ENCODE results near the gene ACAN.

The ACAN gene

DNA sequence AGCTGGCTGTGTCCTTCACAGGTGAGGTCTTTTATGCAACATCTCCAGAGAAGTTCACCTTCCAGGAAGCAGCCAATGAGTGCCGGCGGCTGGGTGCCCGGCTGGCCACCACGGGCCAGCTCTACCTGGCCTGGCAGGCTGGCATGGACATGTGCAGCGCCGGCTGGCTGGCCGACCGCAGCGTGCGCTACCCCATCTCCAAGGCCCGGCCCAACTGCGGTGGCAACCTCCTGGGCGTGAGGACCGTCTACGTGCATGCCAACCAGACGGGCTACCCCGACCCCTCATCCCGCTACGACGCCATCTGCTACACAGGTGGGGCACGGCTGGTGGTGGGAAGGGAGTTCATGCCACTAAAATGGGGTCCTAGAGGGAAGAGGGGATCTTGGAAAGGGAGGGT is 40.1 kb downstream of the ACAN start:
- no peak for DNase-seq (ENCODE audit: low spot score)

DNA sequence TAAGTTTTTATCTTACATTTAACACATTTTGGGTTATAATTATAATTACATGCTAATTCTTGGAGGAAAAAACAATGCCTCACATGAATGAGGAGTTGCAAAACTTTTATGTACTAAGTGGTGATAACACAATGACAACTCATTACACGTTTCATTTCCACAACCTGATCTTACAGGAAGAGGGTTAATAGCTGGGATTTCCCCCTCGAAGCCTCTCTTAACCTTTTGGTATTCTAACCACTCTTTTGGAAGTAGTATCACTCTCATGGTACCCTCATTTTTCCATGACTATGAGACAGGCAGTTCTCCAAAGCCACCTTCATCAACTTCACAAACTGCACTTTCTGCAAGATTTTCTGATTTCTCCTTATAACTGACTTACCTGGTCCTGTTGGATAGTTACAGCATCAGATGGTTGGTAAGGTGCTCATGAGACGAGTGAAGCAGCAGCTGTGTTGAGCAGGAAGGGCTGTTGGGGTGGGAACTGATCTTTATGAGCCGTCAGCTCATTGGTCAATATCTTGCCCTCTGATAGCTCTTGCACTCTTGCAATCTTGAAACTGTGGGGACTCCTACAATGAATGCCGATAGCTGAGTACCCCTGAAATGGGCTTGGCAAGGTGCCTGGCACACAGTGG is 41.6 kb downstream of the ACAN start:
- no peak for DNase-seq (ENCODE audit: low spot score)

DNA sequence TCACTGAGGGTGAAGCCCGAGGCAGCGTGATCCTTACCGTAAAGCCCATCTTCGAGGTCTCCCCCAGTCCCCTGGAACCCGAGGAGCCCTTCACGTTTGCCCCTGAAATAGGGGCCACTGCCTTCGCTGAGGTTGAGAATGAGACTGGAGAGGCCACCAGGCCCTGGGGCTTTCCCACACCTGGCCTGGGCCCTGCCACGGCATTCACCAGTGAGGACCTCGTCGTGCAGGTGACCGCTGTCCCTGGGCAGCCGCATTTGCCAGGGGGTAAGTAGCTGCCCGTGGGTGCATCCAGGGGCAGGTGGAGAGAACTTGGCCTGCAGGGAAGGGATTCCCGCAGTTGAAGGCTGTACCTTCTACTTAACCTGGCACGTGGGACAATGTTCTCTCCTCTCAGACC is 42.4 kb downstream of the ACAN start:
- no peak for DNase-seq (ENCODE audit: low spot score)

DNA sequence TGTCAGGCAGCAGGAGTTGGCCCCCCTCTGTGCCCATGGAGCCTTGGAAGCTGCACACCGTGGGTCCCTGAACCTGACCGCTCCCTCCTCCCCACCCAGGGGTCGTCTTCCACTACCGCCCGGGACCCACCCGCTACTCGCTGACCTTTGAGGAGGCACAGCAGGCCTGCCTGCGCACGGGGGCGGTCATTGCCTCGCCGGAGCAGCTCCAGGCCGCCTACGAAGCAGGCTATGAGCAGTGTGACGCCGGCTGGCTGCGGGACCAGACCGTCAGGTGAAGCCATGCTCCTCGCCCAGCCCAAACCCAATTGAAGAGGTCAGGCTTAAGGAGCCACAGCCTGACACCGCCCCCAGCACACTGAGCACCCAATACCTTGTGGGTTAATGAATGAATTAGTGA is 43.9 kb downstream of the ACAN start:
- no peak for DNase-seq (ENCODE audit: low spot score)

DNA sequence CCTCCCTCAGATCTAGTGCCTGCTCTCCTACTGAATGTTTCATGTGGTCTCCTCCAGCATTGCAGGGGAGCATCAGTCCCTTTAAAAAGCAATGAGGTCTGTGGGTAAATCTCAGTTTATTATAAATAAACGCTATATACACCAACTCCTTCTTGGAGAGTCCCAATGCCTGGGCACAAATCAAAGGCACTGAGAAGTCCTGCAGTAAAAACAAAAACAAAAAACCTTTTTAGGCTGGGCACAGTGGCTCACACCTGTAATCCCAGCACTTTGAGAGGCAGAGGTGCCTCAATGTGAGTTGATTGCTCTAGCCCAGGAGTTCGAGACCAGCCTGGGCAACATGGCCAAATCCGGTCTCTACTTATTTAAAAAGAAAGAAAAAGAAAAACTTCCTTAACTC is 45.0 kb downstream of the ACAN start:
- no peak for DNase-seq (ENCODE audit: low spot score)

DNA sequence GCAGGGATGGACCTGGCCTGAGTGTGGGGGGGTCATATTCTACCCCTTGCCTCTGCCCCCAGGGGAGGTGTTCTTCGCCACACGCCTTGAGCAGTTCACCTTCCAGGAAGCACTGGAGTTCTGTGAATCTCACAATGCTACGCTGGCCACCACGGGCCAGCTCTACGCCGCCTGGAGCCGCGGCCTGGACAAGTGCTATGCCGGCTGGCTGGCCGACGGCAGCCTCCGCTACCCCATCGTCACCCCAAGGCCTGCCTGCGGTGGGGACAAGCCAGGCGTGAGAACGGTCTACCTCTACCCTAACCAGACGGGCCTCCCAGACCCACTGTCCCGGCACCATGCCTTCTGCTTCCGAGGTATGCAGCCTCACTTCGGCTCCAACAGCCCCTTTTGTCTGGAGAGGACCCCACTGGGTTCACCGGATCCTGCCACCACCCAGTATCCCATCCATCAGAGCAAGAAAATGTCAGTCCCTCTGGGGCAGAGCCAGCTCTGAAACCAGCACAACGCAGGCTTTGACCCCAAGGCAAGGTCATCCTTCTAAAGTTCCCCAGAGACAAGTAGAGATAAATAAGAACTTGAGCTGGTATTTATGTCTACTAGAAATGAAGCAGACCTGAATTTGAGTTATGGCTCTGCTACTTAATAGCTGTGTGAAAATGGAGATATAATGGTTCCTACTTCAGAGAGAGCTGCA is 46.3 kb downstream of the ACAN start:
- DNase-seq (ENCODE audit: low spot score) = no peak

DNA sequence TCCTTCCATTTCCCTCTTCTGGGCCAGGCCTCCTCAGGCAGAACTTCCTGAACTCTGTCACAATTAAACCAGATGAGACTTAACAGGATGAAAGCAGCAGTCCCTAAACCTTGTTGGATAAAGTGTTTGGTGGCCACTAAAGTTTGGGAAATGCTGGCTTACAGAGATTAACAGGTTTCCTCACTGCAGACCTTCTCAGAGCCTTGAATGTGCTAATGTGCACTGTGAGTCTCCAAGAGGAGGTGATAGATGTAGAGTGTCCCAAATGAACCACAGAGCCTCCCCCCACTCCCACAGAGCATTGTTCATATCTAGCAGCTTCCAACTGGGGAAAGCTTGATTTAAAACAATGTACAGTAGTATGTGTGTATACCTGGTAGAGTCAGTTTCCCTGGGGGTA is 49.2 kb downstream of the ACAN start:
- DNase-seq (ENCODE audit: low spot score) = no peak

DNA sequence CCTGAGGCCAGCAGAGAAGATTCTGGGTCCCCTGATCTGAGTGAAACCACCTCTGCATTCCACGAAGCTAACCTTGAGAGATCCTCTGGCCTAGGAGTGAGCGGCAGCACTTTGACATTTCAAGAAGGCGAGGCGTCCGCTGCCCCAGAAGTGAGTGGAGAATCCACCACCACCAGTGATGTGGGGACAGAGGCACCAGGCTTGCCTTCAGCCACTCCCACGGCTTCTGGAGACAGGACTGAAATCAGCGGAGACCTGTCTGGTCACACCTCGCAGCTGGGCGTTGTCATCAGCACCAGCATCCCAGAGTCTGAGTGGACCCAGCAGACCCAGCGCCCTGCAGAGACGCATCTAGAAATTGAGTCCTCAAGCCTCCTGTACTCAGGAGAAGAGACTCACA is 55.7 kb downstream of the ACAN start:
- no peak for DNase-seq (ENCODE audit: low spot score)

DNA sequence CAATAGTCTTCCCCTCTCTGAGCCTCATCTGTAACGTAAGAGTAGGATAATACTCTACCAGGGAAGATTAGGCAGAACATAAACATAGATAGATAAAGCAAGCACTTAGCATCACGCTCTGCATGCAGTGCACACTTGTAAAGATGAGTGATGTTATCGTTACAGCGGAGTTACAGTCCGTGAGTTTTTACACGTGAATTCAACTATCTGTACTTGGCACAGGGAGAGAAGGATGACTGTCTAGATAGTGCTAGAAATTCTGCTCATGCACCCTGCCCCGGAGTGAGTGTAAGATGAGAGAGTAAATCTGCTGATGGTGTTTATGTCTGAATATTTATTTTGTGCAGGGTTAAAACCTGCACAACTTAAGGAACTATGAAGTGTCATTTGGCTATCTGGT is 56.3 kb downstream of the ACAN start:
- no peak for DNase-seq (ENCODE audit: low spot score)

DNA sequence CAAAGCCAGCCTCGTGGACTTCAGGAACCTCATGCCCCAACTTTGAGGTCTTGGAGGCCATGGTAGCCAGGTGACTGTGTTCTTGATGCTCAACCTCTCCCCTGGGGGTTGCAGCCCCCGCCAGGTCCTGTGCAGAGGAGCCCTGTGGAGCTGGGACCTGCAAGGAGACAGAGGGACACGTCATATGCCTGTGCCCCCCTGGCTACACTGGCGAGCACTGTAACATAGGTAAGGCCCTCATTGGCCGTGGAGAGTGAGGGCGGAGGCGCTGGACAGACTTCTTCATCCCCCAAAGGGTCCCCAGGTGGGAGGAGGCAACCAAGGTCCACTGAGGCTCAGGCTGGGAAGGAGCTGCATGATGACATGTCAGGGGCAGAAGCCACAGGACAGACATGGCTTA is 57.0 kb downstream of the ACAN start:
- no peak for DNase-seq (ENCODE audit: low spot score)

DNA sequence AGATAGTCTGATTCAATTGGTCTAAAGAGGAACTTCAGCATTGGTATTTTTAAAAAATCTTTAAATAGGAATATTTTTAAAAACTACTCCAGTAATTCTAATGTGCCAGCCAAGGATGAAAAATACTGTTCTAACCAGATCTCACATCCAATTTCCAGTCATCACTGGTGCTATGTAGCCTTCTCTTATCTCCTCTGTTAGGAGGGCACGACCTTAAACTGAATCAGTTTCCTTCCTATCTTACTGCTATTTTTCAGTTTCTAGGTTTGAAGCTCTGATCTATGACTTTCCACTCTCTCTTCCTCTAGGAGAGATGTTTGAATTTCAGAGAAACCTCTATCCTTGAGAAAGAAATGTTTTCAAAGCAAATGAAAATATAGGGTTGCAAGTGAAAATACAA is 60.2 kb downstream of the ACAN start:
- DNase-seq (ENCODE audit: low spot score) = no peak

DNA sequence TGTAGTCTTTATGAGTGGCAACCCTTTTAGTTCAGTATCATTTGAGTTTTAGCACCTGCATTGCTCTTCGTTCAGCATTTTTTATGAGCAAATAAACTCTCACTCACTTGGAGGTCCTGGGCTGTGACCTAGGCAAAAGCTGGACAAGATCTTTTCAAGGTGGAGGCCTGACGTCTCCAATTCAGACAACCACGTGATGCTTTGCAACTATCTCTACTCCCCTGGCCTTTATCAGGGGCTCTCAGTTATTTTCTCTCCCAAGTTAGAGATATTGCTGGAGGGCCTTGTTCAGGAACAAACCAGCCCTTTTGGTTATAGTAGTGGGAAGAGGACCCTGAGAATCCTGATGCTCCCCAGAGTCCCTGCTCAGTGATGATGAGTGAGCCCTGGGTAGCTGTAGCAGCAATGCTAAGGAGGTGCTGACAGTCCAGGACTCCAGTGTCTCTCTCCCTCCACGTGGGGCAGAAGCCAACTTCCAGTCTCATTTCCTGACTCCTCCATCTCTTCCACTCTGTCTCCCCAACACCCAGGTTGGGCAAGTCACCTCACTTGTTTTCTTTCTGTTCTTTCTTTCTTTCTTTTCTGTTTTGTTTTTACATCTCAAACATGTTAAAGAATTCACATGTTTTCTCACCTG is 61.7 kb downstream of the ACAN start:
- no peak for DNase-seq (ENCODE audit: low spot score)

DNA sequence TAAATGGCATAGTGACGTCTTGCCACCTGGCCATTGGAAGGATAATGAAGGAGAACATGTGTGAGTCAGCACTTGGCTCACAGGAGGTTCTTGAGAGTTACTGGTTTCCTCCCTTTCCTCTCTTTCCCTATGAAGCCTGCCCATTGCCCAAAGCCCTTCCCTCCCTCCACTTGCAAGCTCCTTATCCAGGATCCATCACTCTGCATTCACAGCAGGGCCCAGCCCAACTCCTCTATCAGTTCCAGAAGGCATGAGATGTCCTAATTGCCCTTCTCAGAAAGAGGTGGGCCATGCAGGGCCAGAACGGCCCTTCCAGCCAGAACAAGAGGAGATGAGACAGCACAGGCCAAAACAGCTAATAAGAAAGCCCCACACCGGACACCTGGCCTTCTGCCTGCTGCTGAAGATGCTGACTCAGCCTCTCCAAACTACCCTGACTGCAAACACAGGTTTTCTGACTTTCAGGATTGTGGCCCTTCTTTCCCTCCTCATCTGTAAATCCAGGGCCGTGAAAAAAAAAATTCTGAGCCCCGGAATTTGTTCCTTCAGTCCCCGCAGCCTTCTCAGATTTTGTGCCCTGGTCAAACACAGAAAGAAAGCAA is 62.4 kb downstream of the ACAN start:
- DNase-seq (ENCODE audit: low spot score) = no peak

DNA sequence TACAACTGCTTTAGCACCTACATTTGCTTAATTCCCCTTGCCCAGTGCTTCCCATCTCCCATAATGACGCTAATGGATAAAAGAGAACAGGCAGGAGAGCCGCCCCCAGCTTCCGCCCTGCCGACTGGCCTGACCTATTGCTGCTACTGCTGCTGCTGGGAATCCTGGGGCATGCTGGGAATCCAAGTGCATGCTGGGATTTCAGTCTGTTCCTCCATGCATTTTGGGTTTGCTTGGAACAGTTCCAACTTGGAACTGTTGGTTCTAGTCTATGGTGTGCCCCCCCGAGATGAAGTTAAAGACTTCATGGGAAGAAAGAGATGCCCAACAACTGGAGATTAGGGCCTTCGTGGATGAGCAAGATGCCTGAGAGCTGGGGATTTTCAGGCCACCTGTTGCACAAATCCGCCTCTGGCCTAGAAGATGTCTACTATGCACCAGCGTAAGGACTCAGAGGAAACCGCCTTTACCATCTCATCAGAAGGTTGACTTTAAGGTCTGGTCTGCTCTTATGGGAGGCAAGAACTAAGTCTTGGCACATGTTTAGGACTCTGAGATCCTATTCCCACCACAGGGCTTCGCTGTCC is 63.2 kb downstream of the ACAN start:
- DNase-seq (ENCODE audit: low spot score) = no peak

DNA sequence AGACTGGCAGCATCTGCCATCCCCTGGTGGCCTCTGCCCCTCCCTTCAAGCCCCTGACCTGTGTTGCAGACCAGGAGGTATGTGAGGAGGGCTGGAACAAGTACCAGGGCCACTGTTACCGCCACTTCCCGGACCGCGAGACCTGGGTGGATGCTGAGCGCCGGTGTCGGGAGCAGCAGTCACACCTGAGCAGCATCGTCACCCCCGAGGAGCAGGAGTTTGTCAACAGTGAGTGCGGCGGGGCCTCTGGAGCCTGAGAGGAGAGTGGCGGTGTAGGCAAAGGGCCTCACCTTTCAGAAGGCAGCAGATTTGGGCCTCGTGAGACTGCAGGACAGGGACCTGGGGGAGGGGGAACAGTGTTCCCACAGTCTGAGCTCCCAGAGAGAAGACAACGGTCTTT is 68.1 kb downstream of the ACAN start:
- no peak for DNase-seq (ENCODE audit: low spot score)

DNA sequence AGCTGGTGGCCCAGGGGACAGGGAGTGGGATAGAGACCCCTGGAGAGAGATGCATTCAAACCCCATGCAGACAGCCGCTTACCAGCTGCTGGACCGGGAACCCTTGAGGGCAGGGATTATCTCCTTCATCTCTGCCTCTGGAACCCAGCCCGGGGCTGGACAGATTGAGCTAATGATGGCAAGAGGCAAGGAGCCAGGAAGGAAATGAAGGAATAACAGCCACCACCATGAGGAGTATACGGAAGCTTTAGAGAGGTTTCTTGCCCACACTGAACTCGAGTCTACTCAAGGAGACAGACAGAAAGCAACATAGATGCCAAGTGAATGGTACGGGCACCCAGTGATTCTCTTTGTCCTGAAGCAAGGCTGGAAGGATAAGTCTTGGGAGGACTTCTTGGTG is 68.9 kb downstream of the ACAN start:
- no peak for DNase-seq (ENCODE audit: low spot score)

DNA sequence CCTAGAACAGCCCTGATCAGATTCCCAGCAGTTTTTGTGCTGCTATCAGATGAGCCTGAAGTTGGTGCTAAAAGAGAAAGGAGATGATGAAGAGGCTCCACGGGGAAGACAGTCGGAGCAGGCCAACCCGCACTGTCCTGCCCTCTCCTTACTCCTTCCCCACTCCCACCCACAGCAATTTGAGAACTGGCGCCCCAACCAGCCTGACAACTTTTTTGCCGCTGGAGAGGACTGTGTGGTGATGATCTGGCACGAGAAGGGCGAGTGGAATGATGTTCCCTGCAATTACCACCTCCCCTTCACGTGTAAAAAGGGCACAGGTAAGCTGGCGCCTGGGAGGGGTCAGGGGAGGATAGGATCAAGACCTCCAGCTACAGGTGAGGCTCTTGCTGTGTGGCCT is 69.5 kb downstream of the ACAN start:
- no peak for DNase-seq (ENCODE audit: low spot score)

DNA sequence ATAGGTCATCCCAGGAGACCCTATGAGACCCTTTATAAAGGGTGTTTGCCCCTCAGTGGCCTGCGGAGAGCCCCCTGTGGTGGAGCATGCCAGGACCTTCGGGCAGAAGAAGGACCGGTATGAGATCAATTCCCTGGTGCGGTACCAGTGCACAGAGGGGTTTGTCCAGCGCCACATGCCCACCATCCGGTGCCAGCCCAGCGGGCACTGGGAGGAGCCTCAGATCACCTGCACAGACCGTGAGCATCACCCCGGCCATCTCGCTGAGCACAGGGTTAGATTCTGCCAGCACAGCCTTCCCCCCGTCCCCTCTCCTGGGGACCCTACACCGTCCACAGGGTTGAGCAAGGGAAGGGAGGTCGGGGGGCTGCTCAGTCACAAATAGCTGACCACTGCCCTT is 70.5 kb downstream of the ACAN start:
- DNase-seq (ENCODE audit: low spot score) = no peak

DNA sequence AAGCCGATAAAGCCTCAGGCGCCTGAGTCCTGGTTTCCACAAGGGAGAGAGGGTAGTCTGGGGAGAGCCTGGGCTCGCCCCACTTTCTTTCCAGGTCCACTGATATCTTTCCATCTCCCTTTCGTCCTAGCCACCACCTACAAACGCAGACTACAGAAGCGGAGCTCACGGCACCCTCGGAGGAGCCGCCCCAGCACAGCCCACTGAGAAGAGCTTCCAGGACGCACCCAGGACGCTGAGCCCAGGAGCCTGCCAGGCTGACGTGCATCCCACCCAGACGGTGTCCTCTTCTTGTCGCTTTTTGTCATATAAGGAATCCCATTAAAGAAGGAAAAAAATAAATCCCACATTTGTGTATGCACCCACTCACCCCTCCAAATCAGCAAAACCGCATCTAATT is 71.0 kb downstream of the ACAN start:
- DNase-seq (ENCODE audit: low spot score) = no peak

DNA sequence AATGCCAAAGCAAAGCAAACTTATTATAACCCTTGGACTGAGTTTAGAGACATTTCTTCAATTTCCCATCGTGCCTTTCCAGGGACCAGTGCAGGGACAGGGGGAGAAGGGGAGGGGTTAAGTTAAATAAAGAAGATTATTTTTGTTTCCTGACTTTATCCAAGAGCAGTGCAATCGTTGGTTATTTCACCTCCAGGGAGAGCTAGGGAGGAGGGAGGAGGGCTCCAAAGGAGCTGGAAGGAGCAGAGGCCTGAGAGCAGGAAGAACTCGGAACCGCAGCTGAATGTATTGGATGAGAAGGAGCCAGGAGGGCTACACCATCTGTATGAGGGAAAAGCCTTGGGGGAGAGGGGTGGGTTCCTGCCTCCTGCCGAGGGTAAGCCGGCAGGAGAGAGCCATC is 71.4 kb downstream of the ACAN start:
- no peak for DNase-seq (ENCODE audit: low spot score)

DNA sequence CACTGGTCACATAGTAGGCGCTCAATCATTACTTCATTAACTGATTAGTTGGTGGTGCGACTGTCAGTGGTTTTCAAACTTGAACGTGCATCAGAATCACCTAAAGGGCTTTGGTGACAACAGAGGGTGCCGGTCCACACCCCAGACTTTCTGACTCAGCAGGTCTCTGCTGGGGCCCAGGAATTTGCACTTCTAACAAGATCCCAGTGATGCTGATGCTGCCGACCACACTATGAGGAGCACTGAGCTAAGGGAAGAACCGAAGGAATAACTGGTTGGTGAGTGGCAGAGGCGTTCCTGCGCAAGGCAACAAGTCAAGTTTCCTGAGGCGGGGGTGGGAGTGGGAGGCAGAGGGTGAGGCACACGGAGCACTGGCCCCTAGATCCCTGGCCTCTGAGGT is 73.3 kb downstream of the ACAN start:
- no peak for DNase-seq (ENCODE audit: low spot score)

DNA sequence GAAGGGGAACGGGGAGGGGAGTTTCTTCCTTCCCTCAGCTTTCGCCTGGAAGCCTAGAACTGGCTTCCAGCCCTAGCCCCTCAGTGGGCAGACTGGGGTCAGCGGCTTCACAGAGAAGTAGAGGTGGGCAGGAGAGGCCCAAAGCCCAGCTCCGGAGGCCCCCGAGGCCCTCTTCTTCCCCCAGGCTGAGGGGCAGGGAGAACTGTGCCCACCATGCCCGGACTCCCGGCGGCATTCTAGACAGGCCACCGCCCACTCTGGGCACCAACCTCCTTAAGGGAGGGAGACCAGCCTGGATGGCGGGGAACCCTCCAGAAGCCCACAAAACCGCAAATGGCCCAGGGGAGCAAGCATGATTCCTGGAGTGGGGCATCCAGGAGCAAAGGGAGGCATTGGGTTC is 74.2 kb downstream of the ACAN start:
- DNase-seq (ENCODE audit: low spot score) = no peak

DNA sequence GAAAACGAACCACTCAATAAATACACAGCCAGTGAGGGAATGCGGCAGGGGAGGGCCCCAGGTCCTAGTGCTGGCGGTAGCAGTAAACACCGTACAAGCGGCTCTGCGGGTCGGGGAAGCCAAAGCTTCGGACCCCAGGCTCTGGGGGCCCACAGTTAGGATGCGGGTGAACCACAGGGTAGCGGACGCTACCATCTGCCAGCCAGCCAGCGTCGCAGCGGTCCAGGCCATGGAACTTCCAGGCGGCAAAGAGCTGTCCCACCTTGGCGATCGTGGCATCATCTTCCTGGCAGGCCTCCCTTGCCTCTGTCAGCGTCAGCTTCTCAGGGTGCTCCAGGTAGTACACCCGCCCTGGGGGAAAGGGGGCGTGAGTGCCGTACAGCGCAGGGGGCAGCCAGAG is 74.7 kb downstream of the ACAN start:
- DNase-seq (ENCODE audit: low spot score) = no peak
